Activated CD4-positive, alpha-beta T cell treated with anti-CD3 and anti-CD28 coated beads for 4 hours (primary cell): Measurements from ENCODE around the gene CDC5L.
"Not testable (repeated sequence)": the region's sequence is repeated elsewhere in the genome, so short reads cannot be mapped to it uniquely, and the experiment has no call there.

Source experiments
- DNase-seq, 2 donors: peaks; one replicate each; pipeline ENCODE4 v3.0.0-alpha.2; 2020

The CDC5L gene

DNA sequence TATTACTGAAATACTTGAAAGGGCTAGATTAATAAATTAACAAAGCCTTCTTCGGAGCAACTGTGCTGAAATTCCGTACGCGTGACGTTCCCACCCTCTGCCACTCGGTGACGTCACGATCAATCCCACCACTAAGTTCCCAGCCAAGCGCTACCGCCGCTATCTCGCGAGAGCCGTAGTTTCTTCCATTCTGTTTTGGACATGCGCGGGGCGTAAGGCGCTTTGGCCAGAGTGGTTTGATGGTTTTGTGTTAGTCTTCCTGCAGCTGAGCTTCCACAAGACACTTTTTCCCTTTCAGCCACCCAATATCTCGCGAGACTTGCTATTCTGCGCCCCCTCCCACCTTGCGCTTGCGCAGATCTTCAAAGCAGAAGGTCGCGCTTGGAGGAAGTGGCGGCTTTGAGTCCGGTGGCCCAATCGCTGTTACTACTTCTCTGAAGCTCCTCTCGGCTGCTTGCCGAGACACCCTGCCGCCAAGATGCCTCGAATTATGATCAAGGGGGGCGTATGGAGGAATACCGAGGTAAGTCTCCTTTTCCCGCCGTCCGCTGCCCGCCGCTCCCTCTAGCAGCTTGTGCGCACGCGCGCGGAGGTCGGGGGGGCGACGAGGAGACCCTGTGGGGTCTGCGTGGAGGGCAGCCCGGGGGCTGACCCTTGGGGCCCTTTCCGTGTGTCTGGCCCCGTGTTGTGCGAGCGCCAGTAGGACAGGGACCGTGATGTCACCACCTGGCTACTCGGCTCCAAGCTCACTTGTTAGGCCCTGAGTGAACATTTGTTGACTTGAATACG, at the start of gene CDC5L:
Gene CDC5L (plus strand): TSS at position 361 of the 789 bp plus-strand sequence. CDS start 118 bp downstream, at position 479.
- DNase-seq: peak; percentile 88 to 91

DNA sequence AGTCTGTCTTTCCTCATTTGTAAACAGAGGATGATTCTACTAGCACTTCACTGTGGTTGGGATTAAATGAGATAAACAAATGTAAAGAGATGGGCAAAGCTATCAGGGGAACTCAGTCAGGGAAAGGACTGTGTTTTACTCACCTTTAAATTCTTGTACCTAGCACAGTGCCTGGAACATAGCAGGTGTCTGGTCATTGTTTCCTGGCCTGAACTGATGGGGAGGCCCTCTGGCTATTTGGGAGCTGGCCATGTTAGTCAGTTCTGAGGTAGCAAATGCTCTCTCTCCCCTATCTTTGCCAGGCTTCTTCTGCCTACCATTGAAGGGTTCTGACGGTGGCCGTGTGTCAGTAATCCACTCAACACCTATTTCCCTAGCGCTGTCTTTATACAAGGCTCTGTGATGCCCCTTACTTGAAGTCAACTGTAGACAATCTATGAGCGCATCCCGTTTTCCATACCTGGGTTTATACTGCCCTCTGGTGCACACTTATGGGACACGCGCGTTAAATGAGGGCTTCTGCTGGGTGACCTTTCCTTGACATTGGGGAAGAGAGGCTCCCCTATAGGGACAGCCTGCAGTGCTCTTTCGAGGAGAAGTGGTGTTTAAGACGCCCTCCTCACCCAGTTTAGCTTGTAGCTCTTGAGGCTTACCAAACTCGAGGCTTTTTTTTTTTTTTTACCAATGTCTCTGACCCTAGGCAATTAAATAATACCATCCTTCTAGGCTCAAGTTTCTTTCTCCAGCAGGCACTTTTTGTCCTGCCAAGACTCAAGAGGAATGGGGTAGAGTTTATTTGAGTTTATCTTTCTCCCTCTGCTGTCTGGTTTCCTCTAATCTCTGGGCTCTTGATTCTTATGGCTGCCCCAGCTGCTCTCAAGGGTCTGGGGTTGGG, 49.0 kb upstream of the CDC5L start:
- peak; percentile 45 to 73 for DNase-seq

DNA sequence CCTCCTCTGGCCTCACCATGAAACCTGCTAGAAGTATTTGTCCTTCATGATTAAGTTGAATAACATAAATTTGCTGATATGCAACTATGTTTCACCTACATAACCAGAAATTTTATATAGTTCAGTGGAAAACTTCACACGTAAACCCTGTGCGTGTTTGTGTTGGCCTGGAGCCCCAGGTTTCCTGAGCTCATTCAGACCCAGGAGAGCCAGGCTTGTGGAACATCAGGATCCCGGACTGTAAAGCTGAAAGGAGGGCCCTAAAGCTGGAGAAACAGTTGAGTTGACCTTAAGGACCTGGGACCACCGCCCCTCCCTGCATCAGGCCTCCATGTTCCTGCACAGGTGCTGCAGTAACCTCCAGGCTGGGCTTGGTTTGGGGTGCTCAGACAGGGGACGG, 48.2 kb upstream of the CDC5L start:
- DNase-seq: no peak

DNA sequence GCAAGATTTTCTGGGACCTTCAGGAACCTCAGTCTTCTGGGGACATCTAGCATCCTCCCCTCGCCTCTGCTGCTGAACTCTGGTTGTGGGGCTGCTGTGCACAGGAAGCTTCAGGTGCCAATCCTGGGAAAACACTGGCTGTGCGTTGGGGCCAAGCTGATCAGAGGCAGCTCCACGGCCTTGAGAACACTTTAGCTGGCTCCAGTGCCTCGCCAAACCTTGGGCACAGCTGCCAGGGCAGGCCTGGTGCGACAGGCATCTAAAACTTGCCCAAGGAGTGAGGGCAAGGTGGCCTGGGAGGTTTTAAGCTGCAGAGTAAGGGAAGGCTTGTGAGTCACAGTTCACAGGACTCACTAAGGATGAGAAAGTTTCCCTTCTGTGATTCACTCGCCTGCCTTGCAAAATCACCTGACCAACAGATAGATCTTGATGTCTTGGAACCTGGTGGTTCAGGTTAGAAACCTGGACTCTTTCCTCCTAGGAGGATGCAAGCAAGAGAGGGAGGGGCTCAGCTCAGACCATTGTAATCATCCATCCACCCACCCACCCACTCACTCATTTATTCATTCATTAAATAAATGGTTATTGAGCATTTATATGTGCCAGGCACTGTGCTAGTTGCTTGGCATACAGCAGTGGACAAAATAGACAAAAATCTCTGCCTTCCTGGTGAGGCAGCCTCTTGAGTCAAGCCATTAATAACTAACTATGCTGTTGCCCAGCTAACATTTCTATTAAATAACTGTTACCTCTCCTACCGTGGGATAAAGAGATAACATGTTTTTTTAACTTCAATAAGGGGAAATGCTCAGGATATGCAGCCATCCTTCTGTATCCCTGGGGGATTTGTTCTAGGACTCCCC, 47.5 kb upstream of the CDC5L start:
- no peak for DNase-seq

DNA sequence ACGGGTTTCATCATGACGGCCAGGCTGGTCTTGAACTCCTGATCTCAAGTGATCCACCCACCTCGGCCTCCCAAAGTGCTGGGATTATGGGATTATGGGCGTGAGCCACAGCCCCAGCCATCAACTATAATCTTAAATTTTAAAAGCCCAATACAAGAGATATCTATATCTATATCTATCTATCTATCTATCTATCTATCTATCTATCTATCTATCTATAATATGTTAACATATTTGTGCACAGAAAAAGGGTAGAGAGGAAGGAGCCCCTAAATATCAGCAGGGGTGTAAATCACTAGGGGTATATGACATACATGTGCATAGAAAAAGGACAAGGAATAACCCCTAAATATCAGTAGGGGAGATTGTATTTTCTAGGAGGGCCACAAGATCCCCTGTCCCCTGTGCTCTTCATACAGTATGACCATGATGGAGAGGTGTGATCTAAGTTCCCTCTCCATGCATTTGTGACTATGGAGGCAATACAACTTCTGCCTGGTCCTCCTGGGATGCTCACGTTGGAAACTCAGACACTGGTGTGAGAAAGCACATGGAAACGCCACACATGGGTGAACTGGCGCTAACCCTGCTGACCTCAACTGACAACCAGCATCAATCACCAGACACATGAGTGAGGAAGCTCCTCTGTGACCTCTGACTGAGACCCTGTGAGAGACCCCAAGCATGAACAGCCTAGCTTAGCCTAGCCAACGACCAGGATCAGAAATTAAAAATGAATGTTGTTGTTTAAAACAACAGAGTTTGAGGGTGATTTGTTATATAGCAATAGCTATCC, 46.2 kb upstream of the CDC5L start:
- DNase-seq: no peak

DNA sequence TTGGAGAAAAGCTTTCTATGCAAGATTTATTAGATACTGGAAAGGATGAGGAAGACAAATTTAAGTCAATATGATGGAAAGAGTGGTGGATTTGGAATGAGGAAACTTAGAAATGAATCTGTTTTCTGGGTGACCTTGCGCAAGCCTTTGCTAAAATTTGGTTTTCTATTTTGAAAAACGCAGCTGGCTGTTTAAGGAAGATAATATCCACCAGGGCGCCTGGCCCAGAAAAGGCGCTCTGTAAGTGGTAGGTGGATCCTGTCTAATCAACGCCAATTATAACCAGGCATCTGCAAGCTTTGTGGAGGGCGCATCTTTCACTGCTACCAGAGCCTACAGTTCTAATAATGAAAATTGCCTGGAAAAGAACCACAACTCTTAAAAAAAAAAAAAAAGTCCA, 45.5 kb upstream of the CDC5L start:
- no peak for DNase-seq

DNA sequence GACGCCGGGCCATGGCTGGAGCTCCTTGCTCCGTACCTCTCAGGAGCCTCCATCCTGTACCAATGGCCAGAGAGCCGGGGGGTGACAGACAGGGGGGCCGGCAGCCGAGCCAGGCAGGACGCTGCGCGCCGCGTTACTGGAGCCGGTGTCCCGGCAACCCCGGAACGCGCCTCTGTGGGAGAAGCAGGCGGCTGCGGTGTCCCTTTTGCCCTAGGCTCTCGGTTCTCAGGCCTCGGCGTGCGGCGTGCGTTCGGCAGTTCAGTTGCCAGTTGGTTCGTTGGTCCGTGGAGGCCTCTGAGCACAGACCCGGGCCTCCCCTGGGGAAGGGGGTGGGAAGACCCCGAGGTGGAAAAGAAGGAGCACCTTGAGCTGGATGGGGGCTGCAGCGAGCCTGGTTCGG, 45.0 kb upstream of the CDC5L start, which contains the start of gene SPATS1:
Gene SPATS1 (plus strand): TSS at position 162 of the 400 bp plus-strand sequence. CDS start 446 bp downstream, outside the sequence.
- no peak for DNase-seq

DNA sequence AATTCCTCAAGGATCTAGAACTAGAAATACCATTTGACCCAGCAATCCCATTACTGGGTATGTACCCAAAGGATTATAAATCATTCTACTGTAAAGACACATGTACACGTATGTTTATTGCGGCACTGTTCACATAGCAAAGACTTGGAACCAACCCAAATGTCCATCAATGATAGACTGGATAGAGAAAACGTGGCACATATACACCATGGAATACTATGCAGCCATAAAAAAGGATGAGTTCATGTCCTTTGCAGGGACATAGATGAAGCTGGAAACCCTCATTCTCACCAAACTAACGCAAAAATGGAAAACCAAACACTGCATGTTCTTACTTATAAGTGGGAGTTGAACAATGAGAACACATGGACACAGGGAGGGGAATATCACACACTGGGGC, 40.7 kb upstream of the CDC5L start:
- not testable (repeated sequence) for DNase-seq

DNA sequence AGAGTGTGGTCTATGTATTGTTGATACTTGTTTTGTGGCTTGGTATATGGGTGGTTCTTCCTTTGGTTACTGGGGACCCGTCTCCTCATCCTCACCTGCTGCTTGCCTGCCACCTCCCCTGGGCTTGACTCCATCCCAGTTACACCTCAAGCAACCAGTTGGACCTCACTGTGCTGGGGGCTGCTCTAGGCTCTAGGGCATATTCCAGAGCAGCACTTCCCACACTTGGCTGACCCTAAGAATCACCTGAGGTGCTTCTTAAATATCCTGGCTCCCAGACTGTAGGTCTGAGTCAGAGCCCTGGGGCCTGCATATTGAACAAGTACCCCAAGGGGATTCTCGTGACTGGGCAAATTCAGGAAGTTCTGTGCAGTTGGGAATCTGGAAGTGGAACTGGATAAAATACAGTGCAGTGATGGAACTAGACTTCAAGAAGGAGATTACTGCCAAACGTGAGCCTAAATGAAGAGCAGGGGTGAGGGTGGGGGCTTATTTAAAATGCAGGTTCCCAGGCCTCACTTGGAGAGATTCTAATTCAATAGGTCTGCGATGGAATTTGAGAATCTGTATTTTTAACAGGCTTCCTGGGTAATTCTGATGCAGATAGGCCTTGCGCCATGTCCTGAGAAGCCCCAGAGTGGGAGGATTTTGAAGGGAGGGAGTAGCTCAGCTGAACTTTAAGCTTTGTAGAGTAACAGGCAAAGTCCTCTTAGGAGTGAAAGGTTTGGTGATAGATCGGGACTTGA, 37.4 kb upstream of the CDC5L start:
- DNase-seq: no peak

DNA sequence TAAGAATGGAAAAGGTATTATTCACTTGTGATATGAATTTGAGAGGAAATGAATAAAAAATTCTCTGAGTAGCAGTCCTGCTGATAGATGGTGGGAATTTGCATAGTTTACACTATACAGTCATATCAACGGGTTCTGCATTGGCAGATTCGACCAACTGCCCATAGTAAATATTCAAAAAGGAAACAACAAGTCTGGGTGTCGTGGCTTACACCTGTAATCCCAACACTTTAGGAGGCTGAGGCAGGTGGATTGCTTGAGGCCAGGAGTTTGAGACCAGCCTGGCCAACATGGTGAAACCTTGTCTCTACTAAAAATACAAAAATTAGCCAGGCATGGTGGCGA, 36.9 kb upstream of the CDC5L start:
- not testable (repeated sequence) for DNase-seq

DNA sequence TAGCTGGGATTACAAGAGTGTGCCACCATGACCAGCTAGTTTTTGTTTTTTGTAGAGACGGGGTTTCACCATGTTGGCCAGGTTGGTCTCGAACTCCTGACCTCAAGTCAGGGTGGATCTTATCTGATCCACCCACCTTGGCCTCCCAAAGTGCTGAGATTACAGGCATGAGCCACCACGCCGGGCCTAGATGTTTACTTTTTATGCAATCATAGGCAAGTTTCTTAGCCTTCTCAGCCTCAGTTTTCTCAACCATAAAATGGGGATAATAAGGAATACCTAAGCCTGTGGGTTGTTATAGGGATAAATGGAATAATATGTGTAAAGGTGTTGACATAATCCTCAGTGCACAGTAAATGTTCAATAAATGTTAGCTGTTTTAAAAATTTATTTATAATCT, 35.2 kb upstream of the CDC5L start:
- no peak for DNase-seq

DNA sequence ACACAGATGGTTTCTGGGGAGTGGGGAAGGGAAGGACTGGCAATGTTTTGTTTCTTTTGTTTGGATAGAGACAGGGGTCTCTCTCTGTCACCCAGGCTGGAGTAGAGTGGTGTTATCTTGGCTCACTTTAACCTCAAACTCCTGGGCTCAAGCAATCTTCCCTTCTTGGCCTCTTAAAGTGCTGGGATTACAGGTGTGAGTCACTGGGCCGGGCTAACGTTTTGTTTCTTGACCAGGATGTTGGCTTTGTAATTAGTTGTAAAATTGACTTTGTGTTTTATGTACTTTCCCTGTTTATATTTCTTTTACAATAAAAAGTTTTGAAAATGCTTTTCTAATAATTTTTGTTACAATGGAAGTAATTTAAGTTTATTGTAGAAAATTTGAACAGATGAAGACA, 34.2 kb upstream of the CDC5L start:
- DNase-seq: no peak

DNA sequence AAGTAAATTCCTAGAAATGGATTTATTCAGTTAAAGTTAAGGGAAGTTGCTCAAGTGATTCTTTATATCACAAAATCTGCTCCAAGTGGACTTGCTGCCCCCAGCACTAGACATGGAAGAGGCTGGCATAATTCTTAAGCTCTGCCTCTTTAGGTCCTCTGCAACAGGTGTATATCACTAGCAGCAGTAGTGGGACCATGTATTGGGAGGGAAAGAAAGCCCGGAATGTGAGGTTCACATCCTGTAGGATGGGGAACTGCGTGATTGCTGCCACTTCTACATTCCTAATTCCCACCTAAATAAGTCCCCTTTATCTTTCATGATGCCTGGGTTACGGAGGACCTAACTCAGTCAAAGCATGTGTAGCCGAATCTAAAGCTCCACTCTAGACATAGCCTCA, 31.9 kb upstream of the CDC5L start:
- no peak for DNase-seq

DNA sequence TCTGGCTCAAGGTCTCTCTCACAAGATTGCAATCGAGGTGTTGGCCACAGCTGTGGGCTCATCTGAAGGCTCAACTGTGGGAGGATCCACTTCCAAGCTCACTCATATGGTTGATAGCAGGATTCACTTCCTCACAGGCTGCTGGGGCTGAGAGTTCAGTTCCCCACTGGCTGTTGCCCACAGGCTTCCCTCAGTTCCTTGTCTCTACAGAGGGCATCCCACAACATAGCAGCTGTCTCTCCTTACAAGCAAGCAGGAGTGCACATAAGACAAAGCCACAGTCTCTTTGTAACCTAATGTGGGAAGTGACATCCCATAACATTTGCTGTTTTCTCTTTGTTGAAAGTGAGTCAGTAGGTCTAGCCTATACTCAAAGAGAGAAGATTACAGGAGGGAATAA, 31.0 kb upstream of the CDC5L start:
- no peak for DNase-seq

DNA sequence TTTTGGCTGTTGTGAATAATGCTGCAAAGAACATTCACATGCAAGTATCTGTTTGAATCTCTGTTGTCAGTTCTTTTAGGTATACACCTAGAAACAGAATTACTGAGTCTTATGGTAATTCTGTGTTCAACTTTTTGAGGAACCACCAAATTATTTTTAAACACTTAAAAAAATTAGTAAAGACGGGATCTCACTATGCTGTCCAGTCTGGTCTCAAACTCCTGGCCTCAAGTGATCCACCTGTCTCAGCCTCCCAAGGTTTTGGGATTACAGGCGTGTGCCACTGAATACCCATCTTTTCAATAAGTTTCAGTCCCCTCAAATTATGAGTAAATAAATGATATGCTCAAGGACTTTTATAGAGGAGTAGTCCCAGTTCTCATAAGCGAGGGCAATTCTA, 27.5 kb upstream of the CDC5L start:
- DNase-seq: no peak

DNA sequence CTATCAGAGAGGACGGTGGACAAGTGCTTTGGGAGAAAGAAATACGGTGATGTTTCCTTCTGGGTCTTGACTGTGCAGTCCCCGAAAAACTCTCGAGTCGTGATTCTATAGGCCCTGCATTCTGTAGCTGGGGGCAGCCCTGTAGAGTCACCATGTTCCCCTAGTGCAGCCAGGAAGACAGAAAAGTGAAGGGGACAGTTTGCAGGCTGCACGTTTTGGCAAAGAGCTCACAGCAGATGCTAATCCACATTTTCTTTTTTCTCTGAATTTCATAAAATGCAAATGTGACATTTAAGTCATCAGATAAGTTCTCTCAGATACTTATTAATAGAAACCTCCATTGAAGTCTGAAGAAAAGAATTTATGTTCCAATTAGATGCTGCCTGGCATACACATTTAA, 25.6 kb upstream of the CDC5L start:
- no peak for DNase-seq

DNA sequence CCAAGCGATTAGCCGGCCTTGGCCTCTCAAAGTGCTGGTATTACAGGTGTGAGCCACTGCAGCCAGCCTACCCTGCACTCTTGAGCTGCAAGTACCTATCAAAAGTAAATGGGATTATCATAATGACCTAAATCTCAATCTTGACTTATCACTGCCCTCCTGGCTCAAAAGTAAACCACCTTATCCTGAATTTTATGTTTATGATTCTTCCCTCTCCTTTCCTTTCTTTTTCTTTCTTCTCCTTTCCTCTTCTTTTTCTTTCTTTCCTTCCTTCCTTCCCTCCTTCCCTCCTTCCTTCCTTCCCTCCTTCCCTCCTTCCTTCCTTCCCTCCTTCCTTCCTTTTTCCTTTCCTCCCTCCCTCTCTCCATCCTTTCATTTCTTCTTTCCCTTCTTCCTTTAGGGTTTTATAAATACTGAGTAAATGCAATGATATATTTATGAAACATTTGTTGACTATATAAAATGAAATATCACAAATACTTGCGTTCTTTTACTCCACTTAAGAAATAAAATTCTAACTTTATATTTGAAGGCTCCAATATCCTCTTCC, 24.1 kb upstream of the CDC5L start:
- no peak for DNase-seq

DNA sequence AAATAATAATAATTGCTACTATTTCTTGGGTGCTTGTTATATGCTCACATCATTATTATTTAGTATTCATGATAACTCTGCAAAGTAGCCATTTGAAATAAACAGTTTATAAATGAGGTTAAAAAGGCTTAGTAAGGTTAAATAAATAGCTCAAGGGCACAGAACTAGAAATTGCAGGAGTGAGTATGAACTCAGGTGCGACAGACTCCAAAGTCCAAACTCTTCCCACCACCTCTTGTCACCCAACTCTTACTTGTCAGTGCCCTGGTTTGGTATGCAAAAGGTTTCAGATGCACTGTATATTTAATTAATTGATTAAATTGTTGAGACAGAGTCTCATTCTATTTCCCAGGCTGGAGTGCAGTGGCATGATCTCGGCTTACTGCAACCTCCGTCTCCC, 20.7 kb upstream of the CDC5L start:
- no peak for DNase-seq

DNA sequence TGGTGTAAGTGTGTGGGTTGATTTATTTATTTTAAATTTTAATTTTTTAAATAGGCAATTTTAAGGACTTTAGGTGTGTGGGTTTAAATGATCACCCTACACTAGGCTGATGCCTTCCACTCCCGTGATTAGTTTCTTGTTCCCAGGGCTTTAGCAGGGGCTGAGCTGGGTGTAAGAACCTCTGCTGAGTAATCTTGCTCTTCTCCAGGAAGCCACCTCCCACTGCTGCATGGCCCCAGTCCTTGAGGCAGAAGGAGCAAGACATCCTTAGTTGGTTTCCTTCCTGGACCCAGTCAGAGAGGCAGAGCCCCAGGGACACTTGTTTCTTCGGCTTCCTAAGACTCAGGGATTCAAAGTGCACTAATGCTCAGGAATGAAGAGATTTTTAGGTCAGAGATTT, 19.8 kb upstream of the CDC5L start:
- DNase-seq: no peak

DNA sequence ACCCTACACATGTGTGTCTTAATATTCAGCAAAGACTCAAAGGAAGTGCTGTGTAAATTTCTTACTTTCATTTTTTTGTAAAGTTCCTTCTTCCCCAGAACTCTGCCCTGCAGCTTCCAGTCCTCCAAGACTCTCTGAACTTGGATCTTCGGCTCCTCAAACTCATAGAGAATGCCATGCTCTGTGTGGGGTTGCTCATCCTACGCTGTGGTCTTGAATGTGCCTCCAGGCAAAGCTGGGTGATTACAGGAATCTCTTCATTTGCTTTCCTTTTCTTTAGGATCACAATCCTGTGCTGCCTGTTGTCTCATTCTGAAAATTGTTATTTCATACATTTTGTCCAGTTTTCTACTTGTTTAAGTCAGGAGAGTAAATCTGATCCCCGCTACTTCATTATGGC, 14.5 kb upstream of the CDC5L start:
- DNase-seq: no peak

DNA sequence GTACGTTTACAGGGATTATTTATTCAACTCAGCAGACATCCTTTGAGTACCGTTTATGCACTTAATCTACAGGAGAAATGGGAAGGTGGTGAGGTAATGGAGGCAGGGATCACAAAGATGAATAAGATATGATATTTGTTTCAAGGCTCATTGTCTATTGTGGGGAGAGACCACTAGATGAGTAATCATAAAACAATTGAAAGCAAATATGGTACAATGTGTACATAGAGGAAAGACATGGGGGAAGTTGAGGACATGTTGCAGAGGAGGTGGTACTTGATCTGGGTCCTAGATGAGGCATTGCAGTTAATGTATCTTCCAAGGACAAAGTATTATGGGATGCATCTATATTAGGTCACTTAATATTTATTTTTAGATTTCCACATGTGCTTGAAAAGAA, 13.7 kb upstream of the CDC5L start:
- no peak for DNase-seq
